ENCODE results near the gene CDH16.
"Not testable (repeated sequence)": the region's sequence is repeated elsewhere in the genome, so short reads cannot be mapped to it uniquely, and the experiment has no call there.

CDH16 gene, protein sequence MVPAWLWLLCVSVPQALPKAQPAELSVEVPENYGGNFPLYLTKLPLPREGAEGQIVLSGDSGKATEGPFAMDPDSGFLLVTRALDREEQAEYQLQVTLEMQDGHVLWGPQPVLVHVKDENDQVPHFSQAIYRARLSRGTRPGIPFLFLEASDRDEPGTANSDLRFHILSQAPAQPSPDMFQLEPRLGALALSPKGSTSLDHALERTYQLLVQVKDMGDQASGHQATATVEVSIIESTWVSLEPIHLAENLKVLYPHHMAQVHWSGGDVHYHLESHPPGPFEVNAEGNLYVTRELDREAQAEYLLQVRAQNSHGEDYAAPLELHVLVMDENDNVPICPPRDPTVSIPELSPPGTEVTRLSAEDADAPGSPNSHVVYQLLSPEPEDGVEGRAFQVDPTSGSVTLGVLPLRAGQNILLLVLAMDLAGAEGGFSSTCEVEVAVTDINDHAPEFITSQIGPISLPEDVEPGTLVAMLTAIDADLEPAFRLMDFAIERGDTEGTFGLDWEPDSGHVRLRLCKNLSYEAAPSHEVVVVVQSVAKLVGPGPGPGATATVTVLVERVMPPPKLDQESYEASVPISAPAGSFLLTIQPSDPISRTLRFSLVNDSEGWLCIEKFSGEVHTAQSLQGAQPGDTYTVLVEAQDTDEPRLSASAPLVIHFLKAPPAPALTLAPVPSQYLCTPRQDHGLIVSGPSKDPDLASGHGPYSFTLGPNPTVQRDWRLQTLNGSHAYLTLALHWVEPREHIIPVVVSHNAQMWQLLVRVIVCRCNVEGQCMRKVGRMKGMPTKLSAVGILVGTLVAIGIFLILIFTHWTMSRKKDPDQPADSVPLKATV

DNA sequence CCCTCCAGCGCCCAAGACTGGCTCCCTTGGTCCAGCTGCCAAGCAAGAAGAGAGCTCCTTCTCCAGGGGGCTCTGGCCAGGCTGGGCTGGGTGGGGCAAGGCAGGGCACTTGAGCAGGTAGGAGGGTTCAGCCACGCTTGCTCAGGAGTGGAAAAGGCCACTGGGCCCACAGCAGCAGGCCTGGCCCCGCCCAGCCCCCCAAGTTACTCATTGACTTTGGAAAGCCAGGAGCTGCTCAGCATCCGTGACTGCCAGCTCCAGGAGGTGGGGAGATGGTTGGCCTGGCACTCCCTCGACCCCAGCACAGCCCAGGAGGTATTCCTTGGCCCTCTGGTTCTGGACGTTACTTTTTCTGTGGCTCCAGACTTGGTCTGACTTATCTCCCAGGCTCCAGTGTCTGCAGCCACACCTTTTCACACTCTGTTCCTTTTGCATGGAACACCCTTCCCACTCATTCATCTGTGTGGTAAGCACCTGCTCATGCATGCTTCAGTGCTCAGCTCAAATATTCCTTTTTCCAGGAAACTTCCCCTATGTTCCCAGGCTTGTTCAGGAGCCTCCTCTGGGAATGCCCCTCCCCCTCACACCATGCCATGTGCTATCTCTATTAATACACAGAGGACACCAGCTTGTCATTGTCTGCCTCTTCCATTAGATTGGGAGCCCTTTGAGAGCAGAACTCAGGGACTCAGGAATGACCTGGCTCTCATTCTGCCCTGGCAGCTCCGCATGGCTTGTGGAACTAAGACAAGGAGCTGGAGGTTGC is at the start of gene CDH16:
CDH16 (minus strand) TSS at position 83 of the 766 bp plus-strand sequence. CDS start 820 bp downstream, outside the sequence.
- no peak for DNase-seq

DNA sequence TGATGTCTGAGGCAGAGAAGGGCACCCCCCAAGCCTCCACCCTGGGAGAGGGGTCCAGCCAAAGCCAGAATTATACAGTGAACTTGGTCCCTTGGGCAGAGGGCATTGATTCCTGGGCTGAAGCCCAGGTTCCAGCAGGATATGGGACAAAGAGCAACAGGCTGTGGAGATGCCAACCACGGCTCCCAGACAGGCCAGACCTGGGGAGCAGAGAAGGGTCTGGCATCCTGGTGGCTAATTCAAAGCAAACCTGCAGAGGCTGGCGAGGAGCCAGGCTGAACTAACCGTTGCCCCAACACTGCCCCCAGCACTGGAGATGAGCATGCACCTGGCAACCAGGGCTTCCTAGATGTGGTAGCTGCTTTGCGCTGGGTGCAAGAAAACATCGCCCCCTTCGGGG is 45.4 kb upstream of the CDH16 start:
- no peak for DNase-seq

DNA sequence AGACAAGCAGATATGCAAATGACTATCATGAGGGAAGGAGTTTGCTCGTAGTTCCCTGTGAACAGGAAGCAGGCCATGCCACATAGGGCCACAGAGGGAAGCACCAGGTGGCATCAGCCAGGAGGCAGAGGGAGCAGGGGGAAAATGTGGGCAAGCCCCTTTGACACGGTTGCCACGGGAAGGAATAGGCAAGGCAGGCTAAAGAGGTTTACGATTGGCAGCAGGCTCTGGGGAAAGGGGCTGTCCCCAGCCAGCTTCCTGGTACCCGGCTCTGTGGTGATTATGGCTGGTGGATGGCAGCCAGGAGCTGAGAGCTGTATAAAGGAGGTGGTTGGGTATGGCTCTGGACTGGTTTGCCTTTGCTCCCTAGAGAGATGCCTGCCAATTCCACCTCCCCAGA is 43.2 kb upstream of the CDH16 start:
- no peak for DNase-seq

DNA sequence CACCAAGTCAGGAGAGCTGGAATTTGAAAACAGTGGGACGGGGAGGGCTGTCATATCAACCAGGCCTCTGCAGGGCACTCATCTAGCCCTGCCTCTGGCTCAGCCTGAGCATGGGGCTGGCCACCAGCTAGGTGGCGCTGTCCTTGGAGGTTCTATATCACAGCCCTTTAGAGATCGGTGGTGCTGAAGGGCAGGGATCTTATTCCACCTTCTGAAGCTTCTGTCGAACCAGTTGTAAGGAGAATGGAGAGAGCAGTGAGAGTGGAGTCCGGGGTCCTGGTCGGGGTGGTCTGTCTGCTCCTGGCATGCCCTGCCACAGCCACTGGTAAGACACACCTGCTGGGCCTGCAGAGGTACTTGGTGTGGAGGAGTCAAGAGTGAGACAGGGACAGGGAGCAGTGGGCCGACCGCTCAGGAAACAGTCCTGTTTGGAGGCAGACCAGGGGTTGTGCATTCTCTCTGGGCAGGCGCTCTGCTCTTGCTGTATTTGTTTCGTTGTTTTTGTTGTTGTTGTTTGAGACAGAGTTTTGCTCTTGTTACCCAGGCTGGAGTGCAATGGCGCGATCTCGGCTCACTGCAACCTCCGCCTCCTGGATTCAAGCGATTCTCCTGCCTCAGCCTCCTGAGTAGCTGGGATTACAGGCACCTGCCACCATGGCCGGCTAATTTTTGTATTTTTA is 42.5 kb upstream of the CDH16 start, which contains the start of gene CES3:
CES3 (plus strand) TSS at position 202 of the 680 bp plus-strand sequence; CDS start at position 244, 42 bp downstream.
- DNase-seq: no peak

DNA sequence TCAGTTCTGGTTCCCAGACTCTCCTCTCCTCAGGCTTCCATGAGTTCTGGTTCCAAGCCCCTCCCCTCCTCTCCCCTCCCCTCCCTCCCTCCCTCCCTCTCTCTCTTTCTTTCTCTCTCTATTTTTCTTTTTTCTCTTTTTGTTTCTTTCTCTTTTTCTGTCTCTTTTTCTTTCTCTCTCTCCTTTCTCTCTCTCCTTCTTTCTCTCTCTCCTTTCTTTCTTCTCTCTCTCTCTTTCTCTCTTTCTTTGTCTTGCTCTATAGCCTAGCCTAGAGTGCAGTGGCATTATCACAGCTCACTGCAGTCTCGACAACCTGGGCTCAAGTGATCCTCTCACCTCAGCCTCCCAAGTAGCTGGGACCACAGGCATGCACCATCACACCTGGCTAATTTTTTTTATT is 41.6 kb upstream of the CDH16 start:
- no peak for DNase-seq

DNA sequence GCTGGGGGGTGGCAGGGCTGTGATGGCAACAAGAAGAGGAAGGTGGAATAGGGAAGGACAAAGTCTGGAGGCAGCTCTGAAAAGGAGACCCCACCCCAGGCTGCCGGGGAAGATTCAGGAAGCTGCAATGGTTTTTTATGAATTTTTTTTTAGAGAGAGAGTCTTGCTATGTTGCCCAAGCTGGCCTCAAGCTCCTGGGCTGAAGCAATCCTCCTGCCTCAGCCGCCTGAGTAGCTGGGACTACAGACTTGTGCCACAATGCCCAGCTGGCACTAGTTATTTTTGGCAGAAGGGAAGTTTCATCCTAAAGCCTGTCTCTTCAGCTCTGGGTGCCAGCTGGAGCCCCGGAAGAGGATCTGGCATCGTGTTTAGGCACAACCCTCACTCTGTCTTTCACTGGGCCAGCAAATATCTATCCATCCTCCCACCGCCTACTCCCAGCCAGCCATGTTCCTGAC is 41.0 kb upstream of the CDH16 start:
- DNase-seq: no peak

DNA sequence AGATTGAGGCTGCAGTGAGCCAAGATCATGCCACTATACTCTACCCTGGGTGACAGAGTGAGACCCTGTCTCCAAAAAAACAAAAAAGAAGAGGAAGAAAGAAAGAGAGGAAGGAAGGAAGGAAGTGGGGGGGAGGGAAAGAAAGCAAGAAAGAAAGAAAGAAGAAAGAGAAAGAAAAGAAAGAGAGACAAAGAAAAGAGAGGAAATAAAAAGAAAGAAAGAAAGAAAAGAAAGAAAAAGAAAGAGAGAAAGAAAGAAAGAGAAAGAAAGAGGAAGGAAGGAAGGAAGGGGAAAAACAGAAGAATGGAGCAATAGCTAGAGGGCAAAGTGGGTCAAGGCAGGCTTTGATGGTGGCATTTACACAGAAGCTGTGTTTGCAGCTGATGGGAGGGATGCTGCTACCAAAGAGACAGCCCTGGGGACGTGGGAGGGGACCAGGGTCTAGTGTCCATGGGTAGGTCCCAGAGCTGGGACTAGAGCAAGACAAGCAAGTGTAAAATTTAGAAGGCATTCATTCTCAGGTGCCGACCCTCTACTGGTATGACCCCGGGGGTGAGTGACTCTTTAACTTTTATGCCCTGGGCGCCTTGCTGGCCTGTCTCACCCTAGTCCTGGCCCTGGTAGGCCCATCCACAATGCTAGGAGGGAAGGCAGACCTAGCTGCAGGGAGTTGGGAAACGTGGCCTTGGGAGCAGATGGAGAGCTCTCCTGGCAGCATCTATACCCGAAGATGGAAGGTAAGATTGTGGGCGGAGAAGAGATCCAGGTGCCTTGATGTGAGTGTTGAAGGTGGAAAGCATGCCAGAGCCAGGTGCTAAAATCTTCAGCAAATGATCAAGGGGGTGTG is 40.4 kb upstream of the CDH16 start:
- no peak for DNase-seq

DNA sequence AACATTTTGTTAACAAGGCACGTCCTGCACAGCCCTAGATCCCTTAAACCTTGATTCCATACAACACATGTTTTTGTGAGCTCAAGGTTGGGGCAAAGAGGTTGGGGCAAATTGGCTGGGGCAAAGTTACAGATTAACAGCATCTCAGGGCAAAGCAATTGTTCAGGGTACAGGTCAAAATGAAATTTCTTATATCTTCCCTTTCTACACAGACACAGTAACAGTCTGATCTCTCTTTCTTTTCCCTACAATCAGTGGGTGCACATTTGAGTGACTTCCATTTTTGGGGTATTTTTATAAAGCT is 37.4 kb upstream of the CDH16 start:
- not testable (repeated sequence) for DNase-seq

DNA sequence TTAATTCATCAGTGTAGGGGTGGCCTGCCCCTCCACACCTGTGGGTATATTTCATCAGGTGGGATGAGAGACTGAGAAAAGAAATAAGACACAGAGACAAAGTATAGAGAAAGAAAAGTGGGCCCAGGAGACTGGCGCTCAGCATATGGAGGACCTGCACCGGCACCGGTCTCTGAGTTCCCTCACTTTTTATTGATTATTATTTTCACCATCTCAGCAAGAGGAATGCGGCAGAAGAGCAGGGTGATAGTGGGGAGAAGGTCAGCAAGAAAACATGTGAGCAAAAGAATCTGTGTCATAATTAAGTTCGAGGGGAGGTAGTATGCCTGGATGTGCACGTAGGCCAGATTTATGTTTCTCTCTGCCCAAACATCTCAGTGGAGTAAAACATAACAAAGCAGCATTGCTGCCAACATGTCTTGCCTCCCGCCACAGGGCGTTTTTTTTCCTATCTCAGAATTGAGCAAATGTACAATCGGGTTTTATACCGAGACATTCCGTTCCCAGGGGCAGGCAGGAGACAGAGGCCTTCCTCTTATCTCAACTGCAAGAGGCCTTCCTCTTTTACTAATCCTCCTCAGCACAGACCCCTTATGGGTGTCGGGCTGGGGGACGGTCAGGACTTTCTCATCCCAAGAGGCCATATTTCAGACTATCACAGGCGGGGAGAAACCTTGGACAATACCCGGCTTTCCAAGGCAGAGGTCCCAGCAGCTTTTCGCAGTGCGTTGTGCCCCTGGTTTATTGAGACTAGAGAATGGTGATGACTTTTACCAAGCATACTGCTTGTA is 36.9 kb upstream of the CDH16 start:
- DNase-seq: not testable (repeated sequence)

DNA sequence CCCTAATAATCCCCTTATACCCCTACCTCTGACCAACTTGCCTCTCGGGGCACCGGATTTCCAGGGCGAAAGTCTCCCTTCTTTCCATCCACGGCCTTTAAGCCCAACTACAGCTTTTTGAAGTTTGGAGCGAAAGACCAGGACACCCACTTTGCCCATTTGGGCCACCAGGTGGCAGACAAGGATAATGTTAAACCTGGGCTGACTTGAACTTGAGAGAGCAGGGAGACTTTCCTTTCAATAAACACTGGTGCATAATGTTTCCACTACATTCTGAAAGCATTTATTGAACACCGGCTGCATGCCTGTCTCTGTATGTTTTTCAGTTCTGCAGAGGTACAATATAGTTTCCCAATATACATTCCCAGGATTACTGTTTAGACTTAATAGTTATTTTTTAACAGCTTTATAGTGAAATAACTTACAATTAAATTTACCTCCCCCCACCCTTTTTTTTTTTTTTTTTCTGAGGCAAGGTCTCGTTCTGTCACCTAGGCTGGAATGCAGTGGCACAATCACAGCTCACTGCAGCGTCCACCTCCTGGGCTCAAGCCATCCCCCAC is 35.5 kb upstream of the CDH16 start:
- peak; percentile 27 for DNase-seq

DNA sequence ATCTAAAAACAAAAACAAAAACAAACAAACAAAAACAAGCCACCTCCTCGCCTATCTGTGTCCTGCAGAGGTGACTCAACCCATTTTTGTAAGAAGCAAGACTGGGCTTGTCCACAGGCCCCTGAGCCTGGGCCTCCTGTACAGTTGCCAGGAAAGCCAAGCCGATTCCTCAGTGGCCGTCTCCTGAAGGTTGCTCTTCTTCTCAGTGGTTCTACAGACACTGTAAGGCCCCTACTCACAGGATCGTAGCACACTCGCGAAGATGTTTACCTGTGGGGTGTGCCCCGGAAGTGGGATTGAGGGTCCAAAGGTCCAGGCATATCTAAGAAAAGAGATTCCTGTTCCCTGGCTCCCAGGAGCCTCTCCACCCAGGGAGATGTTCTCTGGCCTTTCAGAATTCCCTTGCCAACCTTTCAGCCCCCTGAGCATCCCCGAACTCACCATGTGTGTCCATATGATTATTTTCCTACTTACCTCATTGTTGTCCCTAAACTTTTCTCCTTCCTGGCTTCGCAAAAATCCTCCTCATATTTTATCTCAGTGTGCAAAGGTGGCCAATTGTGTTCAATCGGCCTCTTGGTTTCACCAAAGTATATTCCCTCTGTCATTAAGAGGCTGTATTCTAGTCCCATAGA is 34.9 kb upstream of the CDH16 start:
- no peak for DNase-seq

DNA sequence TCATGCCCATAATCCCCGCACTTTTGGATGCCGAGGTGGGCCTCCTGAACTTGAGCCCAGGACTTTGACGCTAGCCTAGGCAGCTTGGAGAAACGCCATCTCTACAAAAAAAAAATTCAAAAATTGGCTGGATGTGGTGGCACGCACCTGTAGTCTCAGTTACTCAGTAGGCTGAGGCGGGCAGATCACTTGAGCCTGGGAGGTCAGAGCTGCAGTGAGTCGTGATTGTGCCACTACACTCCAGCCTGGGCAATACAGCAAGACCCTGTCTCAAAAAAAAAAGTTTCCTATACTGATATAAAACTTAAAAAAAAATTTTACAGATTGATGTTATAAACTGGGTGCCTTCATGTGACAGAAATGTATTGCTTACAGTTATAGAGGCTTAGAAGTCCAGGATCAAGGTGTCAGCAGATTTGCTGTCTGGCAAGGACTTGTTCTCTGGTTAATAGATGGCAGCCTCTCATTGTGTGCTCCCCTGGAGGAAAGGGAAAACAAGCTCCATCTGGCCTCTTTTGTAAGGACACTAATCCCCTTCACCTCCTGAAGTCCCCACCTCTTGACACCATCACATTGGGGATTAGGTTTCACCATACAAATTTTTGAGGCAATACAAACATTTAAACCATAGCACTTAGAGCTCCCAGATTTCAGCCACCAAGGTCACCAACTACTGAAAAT is 33.9 kb upstream of the CDH16 start:
- no peak for DNase-seq

DNA sequence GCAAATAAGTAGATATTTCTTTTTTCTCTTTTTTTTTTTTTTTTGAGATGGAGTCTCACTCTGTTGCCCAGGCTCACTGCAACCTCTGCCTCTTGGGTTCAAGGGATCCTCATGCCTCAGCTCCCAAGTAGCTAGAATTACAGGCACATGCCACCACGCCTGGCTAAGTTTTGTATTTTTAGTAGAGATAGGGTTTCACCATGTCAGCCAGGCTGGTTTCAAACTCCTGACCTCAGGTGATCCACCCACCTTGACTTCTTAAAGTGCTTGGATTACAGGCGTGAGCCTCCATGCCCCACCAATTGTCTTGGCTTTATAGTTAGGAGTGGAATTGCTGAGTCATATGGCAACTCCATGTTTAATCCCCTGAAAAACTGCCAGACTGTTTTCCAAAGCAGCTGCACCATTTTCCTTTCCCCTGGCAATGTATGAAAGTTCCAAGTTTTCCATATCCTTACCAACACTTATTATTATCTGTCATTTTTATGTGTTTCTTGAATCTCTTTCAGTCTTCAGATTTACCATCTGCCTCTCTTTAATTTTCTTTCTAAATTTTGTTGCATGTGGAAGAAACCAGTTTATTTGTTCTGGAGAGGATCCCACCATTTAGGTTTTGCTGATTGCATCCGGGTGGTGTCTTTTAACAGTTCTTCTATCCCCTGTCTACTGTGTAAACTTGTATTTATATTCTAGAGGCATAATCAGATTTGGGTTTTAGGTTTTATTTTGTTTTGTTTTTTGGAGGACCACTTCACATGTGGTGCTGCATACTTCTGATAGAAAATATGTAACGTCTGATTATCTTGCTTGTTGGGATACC is 32.5 kb upstream of the CDH16 start:
- no peak for DNase-seq

DNA sequence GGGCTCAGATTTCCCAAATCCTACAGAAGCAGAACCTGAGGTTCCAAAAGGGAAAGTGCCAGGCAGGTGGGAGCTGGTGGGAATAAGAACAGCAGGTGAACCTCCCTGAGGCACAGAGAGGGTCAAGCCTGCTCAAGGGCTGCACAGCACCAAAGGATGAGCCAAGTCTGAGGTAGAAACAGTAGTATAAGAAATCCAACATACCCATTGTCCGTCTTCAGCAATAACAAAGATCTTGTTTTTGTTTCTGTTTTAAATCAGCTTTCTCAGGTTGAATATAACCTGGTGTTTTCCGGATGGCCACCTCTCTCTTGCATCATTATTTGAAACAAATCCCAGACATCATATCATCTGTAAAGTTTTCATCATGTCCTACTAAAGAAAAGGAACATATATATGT is 31.8 kb upstream of the CDH16 start:
- no peak for DNase-seq

DNA sequence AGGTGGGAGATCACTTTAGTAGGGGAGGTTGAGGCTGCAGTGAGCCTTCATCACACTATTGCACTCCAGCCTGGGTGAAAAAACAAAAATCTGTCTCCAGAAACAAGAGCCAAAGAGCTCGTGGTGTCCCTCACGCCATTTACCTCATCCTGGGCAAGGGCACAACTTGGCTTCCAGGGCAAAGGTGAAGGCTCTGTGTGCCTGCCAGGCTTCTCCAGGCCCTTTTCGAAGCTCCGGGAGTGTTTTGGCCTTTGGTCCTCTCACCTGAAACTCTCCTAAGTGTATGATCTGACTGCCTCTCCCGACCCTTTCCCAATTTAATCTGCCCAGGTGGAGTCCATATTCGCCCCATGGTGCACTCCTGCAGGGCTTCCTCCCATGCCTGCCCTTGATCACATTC is 30.8 kb upstream of the CDH16 start:
- DNase-seq: no peak

DNA sequence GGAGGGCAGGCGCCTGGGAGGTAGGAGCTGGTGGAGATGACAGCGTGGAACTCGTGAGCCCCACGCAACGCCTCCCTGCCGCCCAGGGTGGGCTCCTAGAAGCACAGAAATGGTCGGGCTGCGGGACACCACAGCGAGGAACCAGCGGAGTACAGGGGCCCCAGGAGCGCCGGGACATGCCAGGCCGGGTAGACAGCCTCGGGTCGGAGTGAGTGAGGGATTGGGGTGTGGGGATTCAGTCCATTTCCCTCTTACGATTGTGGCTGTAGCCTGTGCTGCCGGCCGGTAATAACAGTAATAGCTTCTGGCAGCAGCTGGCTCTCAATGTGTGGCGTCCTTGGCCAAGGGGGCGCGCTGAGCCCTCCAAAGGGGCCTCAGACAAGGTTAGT is 30.1 kb upstream of the CDH16 start:
- no peak for DNase-seq

DNA sequence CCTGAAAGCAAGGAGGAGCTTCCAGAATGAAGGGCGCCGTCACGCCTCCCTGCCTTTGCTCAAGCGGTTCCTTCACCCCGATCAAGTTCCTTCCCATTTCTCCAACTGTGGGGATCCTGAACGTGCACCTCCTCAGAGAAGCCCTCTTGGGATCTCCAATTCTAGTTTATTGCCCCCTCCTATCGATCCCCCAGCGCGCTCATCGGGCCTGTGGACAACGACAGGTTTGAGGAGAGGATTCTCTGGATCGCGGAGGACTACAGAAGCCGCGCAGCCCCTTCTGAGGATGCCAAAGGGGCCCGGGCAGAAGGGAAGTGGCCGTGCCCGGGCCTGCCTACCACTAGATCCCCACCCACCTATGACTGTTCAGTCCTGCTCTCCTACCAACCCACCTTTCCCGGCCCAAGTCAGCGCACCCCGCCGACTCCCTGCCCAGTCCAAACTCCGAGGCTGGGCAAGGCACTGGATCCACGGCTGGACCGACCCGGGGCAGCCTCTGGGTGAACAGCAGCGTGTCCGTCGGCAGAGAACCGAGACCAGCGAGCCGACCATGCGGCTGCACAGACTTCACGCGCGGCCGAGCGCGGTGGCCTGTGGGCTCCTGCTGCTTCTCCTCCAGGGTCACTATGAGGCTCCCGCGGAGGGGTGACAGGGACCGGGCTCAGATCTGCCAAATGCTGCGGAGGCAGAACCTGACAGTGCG is 29.6 kb upstream of the CDH16 start:
- no peak for DNase-seq

Measured in DMS79 treated with DMSO at 0.1 percent for 48 hours (cell line).